HG03095 (cell line): ENCODE data around the gene NPTN.

Experiments
- ATAC-seq: cut with Tn5 transposase; IDR thresholded peaks from one replicate; pipeline ENCODE4 v1.9.1; 2021; ENCODE audit warnings: moderate library complexity; ENCODE audit not compliant: unreplicated experiment

NPTN gene

GRCh38 chr15:73522011-73522410 is 111.2 kb downstream of the NPTN start:
- ATAC-seq = no peak

DNA sequence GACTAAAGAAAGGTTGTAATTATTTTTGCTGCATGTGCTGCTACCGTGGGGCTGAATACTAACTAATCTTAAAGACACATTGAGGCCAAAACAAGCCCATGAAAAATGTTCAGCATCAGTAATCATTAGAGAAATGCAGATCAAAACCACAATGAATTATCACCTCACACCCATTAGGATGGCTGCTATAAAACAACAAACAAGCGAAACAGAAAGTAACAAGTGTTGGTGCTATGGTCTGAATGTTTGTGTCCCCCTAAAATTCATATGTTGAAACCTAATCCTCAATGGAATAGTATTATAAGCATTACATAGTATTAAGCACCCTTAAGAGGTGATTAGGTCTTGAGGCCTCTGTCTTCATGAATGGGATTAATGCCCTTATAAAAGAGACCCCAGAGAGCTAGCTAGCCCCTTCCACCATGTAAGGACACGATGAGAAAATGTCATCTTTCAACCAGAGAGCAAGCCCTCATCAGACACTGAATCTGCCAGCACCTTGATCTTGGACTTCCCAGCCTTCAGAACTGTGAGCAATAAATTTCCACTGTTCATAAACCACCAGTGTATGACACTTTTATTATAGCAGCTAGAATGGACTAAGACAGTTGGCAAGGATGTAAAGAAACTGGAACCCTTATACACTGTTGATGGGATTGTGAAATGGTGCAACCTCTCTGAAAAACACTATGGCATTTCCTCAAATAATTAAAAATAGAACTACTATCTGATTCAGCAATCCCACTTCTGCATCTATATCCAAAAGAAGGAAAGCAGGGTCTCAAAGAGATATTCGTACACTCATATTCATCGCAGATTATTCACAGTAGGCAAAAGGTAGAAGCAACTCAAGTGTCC is 114.1 kb downstream of the NPTN start:
- ATAC-seq = no peak

- ATAC-seq = no peak
These were observed 114.9 kb downstream of the NPTN start for GRCh38 chr15:73518180-73518862.

DNA sequence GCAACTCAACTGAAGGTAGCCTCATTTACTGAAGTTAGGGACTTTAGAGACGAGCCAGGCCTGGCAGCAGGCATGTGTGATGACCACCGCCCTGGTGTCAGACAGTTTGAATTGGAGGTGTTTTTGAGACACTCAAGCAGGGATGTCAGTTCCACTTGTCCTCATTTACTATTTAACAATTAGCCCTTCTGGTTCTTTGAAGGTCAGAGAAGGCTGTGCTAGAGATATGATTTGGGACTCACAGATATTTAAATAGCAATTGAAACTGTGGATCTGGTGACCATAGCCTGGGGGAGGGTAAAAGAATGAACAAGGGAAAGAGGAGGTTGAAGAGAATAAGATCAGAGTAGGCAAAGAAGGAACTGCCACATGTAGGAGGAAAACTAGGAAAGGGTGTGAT is 115.6 kb downstream of the NPTN start:
- ATAC-seq = no peak

DNA sequence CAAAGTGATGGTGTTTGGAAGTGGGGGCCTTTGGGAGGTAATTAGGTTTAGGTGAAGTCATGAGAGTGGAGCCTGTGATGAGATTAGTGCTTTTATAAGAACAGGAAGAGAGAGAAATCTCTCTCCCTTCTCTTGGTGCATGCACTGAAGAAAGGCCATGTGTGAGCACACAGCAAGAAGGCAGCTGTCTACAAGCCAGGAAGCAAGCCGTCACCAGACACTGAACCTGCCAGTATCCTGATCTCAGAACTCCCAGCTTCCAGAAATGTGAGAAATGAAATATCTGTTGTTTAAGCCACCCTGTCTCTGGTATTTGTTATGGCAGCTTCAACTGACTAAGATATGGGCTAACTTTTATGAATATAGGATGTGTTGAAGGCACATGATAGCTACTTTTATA is 117.7 kb downstream of the NPTN start:
- ATAC-seq = no peak
